K562 (cell line): ENCODE measurements around the gene KNG1.
"Not testable (repeated sequence)": the region's sequence is repeated elsewhere in the genome, so short reads cannot be mapped to it uniquely, and the experiment has no call there.

Experiments
- EP300 ChIP-seq: IDR thresholded peaks from 2 replicates; pipeline ENCODE4 v1.6.1; 2012; ENCODE audit warnings: low read length, improper control_type of control experiment
- GABPA ChIP-seq: fragments of 200-800 bp; sonication (Bioruptor generic); conservative IDR thresholded peaks from 2 replicates; pipeline ENCODE4 v1.6.1; 2016; ENCODE audit warnings: low read depth, missing genetic modification characterization, missing compliant biosample characterization
- NCOR1 ChIP-seq: fragments of 450-650 bp; IDR thresholded peaks from 2 replicates; pipeline ENCODE4 v1.6.1; 2016; ENCODE audit warnings: mild to moderate bottlenecking, moderate library complexity
- TAF1 ChIP-seq: IDR thresholded peaks from 2 replicates; pipeline ENCODE4 v1.6.1; 2011; ENCODE audit warnings: mild to moderate bottlenecking, low read length, moderate library complexity; ENCODE audit not compliant: insufficient read depth, control insufficient read depth, severe bottlenecking; ENCODE audit errors: extremely low read depth

DNA sequence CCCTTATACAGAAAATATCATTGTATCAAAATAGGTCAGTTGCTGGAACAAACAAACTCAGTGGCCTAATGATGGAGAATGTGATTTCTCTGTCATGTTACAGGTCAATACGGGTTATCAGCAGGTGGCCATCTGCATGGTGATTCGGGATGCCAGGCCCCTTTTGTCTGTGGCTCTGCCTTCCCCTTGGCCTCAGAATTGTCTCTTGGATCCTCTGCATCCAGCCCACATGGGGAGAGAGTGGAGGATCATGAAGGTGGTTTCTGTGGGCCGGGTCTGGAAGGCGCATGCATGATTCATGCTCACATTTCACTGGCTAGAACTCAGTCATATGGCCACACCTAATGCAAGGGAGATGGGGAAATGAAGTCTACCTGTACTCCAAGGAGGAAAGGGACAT lies 6.5 kb upstream of the KNG1 start:
- not testable (repeated sequence) for TF ChIP-seq GABPA (tag); TAF1; NCOR1; EP300
